ENCODE results near the gene NDRG2. TPM values are rescaled to one million over a fixed set of nuclear protein-coding genes. Genes with fewer than 3 reads are reported as not detected.
A peak's percentile ranks its signal among the peaks of the same experiment; 100 is the strongest.
"Not testable (repeated sequence)": the region's sequence is repeated elsewhere in the genome, so short reads cannot be mapped to it uniquely, and the experiment has no call there.

Gene NDRG2
- total RNA-seq, 1 donor from 2014 or later, result 315 TPM

DNA sequence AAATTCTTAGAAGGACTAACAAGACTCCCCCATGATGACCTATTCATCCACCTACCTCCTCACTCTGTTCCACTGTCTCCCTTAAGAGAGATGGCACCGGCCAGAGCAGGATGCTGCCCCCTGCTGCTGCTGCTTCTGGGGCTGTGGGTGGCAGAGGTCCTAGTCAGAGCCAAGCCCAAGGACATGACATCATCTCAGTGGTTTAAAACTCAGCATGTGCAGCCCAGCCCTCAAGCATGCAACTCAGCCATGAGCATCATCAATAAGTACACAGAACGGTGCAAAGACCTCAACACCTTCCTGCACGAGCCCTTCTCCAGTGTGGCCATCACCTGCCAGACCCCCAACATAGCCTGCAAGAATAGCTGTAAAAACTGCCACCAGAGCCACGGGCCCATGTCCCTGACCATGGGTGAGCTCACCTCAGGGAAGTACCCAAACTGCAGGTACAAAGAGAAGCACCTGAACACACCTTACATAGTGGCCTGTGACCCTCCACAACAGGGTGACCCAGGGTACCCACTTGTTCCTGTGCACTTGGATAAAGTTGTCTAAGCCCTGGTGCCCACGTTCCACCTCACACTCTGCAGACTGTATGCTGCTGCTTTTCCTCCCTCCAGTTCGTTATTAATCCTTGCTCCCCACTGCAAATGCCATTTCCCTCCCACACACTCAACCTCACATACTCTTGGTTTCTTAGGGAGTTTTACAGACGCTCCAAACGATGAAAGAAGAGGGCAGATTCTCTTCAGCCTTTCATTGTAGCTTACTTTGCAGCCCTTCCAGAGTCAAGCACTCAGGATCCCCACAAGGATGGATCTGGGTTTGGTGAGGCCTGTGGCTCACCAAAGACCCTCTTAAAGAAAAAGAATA is 33.2 kb upstream of the NDRG2 start, which contains the start of gene RNASE8:
Gene RNASE8 (plus strand): TSS at position 20 of the 873 bp plus-strand sequence. CDS start 71 bp downstream, at position 91.
- ATAC-seq (peak; percentile 24), DNase-seq (no peak)
- intact Hi-C loops (cut with micrococcal nuclease), result no loop called here

DNA sequence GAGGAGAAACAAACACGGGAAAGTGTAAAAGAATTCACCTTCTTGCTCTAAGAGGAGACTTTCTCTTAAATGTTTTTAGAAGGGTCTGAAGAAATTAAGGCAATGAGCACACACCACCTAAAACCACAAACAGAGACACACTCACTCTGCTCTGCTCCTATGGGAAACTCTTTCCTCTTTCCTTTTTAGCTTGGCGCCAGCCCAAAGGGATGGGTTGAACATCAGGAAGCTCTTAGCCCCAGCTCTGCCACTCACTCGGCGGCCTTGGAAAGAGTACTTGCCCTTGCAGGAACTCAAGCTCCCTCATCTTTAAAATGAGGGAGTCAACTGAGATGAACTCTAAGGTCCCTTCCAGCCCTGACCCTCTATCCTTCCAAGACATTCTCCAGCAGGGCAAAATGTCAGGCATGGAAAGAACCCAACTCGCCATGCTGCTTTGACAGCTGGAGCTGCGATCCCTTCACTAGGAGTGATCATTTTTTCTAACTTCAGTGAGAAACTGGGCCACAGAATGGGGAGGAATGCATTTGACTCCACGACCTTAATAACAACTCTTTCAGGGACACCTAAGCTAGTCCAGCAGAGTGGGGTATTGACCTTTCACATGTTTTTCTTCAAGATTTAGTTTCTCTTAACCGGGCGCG is 31.8 kb upstream of the NDRG2 start:
- intact Hi-C loops (cut with micrococcal nuclease), result no loop called here
- no peak for DNase-seq
- peak; percentile 40 for ATAC-seq

GRCh38 chr14:21055432-21056117 is 30.7 kb upstream of the NDRG2 start:
- intact Hi-C loops (cut with micrococcal nuclease), result no loop called here
- no peak for DNase-seq
- no peak for ATAC-seq

- no peak for DNase-seq
- intact Hi-C loops (cut with micrococcal nuclease), result no loop called here
- no peak for ATAC-seq
These were observed 29.9 kb upstream of the NDRG2 start for GRCh38 chr14:21054768-21055145.

DNA sequence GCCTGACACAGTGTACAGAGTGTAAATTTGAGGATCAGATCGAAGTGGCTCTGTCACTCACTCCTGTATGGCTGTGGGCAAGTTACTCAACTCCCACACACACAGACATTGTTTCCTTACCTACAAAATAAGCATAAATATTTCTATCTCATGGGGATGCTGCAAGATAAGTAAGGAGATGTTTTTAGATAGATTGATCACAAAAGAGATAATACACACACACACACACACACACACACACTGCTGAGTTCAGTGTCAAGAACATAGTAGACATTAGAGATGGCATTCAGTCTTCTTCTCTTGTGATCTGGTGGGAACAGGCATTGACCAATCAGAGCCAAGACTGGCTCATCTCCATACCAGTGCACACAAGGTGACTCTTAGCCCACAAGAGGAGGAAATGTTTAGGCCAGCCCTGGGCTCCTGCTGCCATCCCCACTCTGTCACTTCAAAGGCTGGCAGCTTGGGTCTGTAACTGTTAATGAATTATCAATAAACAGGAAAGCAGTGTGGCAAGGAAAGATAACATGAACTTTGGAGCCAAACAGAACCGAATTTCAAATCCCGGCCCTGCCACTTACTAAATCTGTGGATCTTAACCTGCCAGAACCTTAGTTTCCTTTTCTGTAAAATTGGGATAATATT is 29.4 kb upstream of the NDRG2 start:
- ATAC-seq, result no peak
- intact Hi-C loops (cut with micrococcal nuclease), result no loop called here
- DNase-seq, result no peak

- no peak for DNase-seq
- ATAC-seq, result no peak
- intact Hi-C loops (cut with micrococcal nuclease), result no loop called here
These were observed 28.6 kb upstream of the NDRG2 start for GRCh38 chr14:21053184-21054122.

- DNase-seq (no peak), ATAC-seq (no peak)
- intact Hi-C loops (cut with micrococcal nuclease), result no loop called here
These were observed 25.7 kb upstream of the NDRG2 start for GRCh38 chr14:21050597-21050996.

GRCh38 chr14:21049271-21049673 is 24.4 kb upstream of the NDRG2 start:
- ATAC-seq, result no peak
- intact Hi-C loops (cut with micrococcal nuclease), result no loop called here
- DNase-seq, result no peak

- intact Hi-C loops (cut with micrococcal nuclease), result no loop called here
- DNase-seq (no peak), ATAC-seq (peak; percentile 42)
These were observed 23.8 kb upstream of the NDRG2 start for GRCh38 chr14:21048638-21049037.

DNA sequence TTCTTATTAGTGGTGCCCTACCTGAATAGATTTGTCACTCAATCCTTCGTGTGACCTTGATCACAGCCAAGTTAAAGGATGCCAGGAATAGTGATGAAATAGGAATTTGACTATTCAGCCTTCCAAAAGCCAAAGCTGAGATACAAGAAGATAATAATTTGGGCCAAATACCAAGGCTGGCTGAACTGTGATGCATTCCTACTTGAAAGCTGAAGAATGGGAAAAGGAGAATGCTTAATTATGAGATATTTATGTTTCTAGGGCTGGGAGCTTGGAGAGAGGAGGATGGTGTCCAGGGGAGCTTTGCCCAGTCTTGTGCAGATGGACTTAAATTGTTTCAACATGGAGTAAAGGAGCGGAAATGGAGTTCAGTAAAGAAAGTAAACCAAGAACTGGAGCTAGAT is 22.5 kb upstream of the NDRG2 start:
- intact Hi-C loops (cut with micrococcal nuclease), result no loop called here
- no peak for DNase-seq
- ATAC-seq, result no peak

DNA sequence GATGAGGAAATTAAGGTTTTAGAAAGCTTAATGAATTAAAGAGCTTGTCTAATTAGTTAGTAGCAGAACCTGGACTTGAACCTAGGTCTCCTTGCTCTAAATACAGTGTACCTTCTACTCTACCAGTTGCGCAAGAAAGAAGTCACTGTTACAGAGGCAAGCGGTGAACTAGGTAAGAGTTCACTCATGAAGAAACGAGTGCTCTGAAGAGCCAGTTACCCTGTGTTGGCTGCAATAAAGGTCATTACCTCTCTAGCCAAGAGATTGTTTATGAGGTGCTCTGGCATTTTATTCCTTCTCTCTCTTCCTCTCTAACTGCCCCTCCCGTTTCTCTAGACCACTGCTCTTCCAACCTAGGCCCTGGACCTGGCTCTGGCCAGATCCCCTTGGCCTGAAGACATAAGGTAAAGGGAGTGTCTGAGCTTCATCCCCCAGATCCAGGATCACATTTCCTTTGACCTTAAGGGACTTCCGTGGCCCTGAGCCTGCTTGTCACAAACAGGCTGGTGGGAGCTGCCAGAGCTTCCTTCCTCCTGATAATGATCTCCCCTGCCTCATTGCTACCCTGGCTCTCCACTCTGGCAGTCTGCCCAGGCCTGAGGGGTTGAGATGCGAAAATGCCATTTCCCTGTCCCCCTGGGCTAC is 19.2 kb upstream of the NDRG2 start:
- intact Hi-C loops (cut with micrococcal nuclease), result no loop called here
- ATAC-seq (peak; percentile 39), DNase-seq (peak; percentile 53)

GRCh38 chr14:21043387-21043973 is 18.6 kb upstream of the NDRG2 start:
- ATAC-seq, result peak; percentile 17
- intact Hi-C loops (cut with micrococcal nuclease), result no loop called here
- DNase-seq, result no peak

DNA sequence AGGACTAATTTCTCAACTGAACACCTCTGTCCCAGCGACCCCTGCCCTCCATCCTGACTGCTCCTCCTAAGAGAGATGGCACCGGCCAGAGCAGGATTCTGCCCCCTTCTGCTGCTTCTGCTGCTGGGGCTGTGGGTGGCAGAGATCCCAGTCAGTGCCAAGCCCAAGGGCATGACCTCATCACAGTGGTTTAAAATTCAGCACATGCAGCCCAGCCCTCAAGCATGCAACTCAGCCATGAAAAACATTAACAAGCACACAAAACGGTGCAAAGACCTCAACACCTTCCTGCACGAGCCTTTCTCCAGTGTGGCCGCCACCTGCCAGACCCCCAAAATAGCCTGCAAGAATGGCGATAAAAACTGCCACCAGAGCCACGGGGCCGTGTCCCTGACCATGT is 18.1 kb upstream of the NDRG2 start:
- ATAC-seq (peak; percentile 24), DNase-seq (peak; percentile 42)
- intact Hi-C loops (cut with micrococcal nuclease), result no loop called here

- intact Hi-C loops (cut with micrococcal nuclease), result loop anchor here (2.0 kb wide), 1 partner anchor 27 kb away; no protein-coding TSS in a partner anchor
- DNase-seq, result no peak
- no peak for ATAC-seq
These were observed 17.0 kb upstream of the NDRG2 start, which contains the start of gene RNASE7 for GRCh38 chr14:21041676-21042433. RNASE7 (plus strand) TSS chr14:21042362; CDS start chr14:21042993, 631 bp downstream.

DNA sequence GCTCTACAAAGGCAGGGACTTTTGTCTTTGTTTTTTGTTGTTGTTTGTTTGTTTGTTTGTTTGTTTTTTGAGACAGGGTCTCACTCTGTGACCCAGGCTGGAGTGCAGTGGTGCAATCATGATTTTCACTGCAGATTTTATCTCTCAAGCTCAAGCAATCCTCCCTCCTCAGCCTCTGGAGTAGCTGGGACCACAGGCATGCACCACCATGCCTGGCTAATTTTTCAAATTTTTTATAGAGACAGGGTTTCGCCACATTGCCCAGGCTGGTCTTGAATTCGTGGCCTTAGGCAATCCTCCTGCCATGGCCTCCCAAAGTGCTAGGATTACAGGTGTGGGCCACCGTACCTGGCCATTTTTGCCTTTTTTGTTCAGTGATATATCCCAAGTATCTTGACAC is 16.1 kb upstream of the NDRG2 start:
- intact Hi-C loops (cut with micrococcal nuclease), result loop anchor here (2.0 kb wide), 1 partner anchor 26 kb away; no protein-coding TSS in a partner anchor
- not testable (repeated sequence) for DNase-seq, ATAC-seq

DNA sequence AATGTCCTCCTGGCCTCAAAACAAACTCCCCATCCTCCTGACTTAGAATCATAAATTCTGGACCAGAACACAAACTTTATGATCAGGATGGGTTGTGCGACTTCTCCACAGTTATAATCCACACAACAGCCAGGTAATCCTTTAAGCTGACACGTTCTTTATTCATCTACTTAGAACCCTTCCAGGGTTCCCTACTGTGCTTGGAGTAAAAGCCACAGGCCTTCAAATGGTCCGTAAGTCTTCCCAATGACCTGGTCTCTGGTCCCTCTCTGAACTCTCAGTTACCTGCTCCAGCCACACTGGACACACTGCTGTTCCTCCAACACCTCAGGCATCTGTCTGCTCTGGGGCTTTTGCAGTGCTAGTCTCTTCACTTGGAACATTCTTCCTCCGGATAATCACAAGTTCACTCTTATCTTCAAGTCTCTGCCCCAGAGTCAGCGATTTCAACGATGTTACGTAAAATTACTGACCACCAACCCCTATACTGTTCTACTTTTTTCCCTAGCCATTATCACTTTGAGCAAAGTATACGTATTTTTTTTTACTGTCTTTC is 15.6 kb upstream of the NDRG2 start:
- DNase-seq (no peak), ATAC-seq (no peak)
- intact Hi-C loops (cut with micrococcal nuclease), result loop anchor here (2.0 kb wide), 1 partner anchor 26 kb away; no protein-coding TSS in a partner anchor
